ENCODE results near the gene CSRNP2. TPM values are rescaled to one million over a fixed set of nuclear protein-coding genes. Genes with fewer than 3 reads are reported as not detected.

CSRNP2 gene
- total and polyA plus RNA-seq, 2 of the 13 experiments (the other 11 are each of a cell fraction or from before 2014, with no cell fraction given) = 4.8 to 7.3 TPM

DNA sequence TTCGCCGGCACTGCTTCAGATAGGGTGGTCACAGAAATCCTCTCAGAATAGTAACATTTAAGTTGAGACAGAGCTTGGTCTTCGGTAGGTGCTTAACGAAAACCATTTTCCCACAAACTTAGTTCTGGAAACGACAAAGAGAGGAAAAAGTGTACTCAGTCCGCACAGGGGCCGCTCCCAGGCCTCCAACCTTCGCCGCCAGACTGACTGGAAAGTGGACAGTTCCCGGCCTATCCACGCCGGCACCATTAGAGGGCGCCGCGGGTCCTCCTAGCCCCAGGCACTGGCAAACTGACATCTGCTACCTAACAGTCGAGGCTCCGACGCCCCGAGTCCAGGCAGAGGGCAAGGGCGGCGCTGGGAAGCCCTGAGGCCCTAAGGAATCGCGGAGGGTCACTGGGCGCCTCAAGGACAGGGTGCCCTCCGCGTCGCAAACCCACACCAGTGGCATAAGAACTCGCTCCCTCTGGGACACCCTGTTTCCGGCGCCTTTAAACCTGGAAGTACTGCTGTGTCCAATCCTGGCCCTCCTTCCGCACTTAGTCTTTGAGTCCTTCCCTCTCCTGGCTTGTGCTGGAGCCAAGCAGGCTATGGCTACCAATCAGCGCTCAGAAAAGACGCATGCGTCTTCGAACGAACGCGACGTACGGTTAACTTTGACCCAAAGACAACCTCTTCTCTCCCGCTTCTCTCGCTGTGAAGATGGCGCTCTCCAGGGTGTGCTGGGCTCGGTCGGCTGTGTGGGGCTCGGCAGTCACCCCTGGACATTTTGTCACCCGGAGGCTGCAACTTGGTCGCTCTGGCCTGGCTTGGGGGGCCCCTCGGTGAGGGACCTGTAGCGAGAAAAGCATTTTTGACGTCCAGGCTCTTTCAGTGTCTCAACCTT is 35.5 kb downstream of the CSRNP2 start, which contains the start of gene LETMD1 (continued):
- TF ChIP-seq ONECUT2 (CRISPR knock-in tag; IDR thresholded peaks at IDR 0.05) (no peak), NKX3-1 (CRISPR knock-in tag; IDR thresholded peaks at IDR 0.05) (peak; percentile 55; the same call in 1 of the 2 replicates), ZNF660 (CRISPR knock-in tag; IDR thresholded peaks at IDR 0.05; ENCODE audit: borderline replicate concordance, low read depth) (no peak), DMAP1 (CRISPR knock-in tag; IDR thresholded peaks at IDR 0.05) (peak; percentile 75; the same call in 1 of the 2 replicates), ZFYVE20 (CRISPR knock-in tag; IDR thresholded peaks at IDR 0.05; ENCODE audit: borderline replicate concordance, low read depth) (no peak), ZNF678 (CRISPR knock-in tag; IDR thresholded peaks at IDR 0.05) (no peak; the same call in 1 of the 2 replicates), FOSL2 (CRISPR knock-in tag; IDR thresholded peaks at IDR 0.05) (no peak; the same call in 1 of the 2 replicates), ZFP90 (CRISPR knock-in tag; IDR thresholded peaks at IDR 0.05; ENCODE audit: borderline replicate concordance) (no peak; the same call in 1 of the 2 replicates), HNRNPLL (IDR thresholded peaks at IDR 0.05; ENCODE audit: low read depth, low read length, poor library complexity, severe bottlenecking) (peak; percentile 65), HOXA9 (CRISPR knock-in tag; IDR thresholded peaks at IDR 0.05; ENCODE audit: borderline replicate concordance) (no peak), SRSF4 (IDR thresholded peaks at IDR 0.05; ENCODE audit: low read depth, low read length, poor library complexity, severe bottlenecking) (no peak), ZNF614 (CRISPR knock-in tag; IDR thresholded peaks at IDR 0.05; ENCODE audit: borderline replicate concordance) (no peak), IKZF1 (IDR thresholded peaks at IDR 0.05) (no peak), SSRP1 (CRISPR knock-in tag; IDR thresholded peaks at IDR 0.05) (no peak)
- TF ChIP-seq, protein P1, sequence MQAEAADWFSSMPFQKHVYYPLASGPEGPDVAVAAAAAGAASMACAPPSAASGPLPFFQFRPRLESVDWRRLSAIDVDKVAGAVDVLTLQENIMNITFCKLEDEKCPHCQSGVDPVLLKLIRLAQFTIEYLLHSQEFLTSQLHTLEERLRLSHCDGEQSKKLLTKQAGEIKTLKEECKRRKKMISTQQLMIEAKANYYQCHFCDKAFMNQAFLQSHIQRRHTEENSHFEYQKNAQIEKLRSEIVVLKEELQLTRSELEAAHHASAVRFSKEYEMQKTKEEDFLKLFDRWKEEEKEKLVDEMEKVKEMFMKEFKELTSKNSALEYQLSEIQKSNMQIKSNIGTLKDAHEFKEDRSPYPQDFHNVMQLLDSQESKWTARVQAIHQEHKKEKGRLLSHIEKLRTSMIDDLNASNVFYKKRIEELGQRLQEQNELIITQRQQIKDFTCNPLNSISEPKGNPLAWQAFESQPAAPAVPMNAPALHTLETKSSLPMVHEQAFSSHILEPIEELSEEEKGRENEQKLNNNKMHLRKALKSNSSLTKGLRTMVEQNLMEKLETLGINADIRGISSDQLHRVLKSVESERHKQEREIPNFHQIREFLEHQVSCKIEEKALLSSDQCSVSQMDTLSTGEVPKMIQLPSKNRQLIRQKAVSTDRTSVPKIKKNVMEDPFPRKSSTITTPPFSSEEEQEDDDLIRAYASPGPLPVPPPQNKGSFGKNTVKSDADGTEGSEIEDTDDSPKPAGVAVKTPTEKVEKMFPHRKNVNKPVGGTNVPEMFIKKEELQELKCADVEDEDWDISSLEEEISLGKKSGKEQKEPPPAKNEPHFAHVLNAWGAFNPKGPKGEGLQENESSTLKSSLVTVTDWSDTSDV (CRISPR knock-in tag; IDR thresholded peaks at IDR 0.05) = peak; percentile 35; the same call in 1 of the 2 replicates
- TF ChIP-seq, protein P2, sequence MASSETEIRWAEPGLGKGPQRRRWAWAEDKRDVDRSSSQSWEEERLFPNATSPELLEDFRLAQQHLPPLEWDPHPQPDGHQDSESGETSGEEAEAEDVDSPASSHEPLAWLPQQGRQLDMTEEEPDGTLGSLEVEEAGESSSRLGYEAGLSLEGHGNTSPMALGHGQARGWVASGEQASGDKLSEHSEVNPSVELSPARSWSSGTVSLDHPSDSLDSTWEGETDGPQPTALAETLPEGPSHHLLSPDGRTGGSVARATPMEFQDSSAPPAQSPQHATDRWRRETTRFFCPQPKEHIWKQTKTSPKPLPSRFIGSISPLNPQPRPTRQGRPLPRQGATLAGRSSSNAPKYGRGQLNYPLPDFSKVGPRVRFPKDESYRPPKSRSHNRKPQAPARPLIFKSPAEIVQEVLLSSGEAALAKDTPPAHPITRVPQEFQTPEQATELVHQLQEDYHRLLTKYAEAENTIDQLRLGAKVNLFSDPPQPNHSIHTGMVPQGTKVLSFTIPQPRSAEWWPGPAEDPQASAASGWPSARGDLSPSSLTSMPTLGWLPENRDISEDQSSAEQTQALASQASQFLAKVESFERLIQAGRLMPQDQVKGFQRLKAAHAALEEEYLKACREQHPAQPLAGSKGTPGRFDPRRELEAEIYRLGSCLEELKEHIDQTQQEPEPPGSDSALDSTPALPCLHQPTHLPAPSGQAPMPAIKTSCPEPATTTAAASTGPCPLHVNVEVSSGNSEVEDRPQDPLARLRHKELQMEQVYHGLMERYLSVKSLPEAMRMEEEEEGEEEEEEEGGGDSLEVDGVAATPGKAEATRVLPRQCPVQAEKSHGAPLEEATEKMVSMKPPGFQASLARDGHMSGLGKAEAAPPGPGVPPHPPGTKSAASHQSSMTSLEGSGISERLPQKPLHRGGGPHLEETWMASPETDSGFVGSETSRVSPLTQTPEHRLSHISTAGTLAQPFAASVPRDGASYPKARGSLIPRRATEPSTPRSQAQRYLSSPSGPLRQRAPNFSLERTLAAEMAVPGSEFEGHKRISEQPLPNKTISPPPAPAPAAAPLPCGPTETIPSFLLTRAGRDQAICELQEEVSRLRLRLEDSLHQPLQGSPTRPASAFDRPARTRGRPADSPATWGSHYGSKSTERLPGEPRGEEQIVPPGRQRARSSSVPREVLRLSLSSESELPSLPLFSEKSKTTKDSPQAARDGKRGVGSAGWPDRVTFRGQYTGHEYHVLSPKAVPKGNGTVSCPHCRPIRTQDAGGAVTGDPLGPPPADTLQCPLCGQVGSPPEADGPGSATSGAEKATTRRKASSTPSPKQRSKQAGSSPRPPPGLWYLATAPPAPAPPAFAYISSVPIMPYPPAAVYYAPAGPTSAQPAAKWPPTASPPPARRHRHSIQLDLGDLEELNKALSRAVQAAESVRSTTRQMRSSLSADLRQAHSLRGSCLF (CRISPR knock-in tag; IDR thresholded peaks at IDR 0.05; ENCODE audit: borderline replicate concordance) = no peak; the same call in 1 of the 2 replicates
- TF ChIP-seq, protein P3, sequence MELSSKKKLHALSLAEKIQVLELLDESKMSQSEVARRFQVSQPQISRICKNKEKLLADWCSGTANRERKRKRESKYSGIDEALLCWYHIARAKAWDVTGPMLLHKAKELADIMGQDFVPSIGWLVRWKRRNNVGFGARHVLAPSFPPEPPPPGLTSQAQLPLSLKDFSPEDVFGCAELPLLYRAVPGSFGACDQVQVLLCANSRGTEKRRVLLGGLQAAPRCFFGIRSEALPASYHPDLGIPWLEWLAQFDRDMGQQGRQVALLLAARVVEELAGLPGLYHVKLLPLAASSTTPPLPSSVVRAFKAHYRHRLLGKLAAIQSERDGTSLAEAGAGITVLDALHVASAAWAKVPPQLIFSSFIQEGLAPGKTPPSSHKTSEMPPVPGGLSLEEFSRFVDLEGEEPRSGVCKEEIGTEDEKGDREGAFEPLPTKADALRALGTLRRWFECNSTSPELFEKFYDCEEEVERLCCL (CRISPR knock-in tag; IDR thresholded peaks at IDR 0.05; ENCODE audit: borderline replicate concordance) = no peak
- TF ChIP-seq, protein P4, sequence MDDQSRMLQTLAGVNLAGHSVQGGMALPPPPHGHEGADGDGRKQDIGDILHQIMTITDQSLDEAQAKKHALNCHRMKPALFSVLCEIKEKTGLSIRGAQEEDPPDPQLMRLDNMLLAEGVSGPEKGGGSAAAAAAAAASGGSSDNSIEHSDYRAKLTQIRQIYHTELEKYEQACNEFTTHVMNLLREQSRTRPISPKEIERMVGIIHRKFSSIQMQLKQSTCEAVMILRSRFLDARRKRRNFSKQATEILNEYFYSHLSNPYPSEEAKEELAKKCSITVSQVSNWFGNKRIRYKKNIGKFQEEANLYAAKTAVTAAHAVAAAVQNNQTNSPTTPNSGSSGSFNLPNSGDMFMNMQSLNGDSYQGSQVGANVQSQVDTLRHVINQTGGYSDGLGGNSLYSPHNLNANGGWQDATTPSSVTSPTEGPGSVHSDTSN (CRISPR knock-in tag; IDR thresholded peaks at IDR 0.05; ENCODE audit: borderline replicate concordance) = no peak

All from HepG2 (cell line).